ENCODE data around the gene SHROOM1. TPM values are rescaled to one million over a fixed set of nuclear protein-coding genes. Genes with fewer than 3 reads are reported as not detected.

Gene SHROOM1
- total and polyA plus RNA-seq, 2 donors (not counting 1 experiment from before 2014, with no cell fraction given) = 1.3 to 2.3 TPM

- Mint-ChIP-seq H3K4me3 (peak overlapping the region; percentile 93), H3K4me1 (peaks cover 26% of the 10 kb centered on the region), H3K9me3 (ENCODE audit: insufficient read depth) (no peaks in the 10 kb centered on the region), H3K27ac (peak overlapping the region; percentile 98), H3K27me3 (no peaks in the 10 kb centered on the region)
- peak overlapping the region; percentile 98 for H2AFZ ChIP-seq (ENCODE audit: insufficient read depth, low read depth, low read length, poor library complexity, severe bottlenecking)
- no peaks in the 10 kb centered on the region for H3K9me3 ChIP-seq (ENCODE audit: control extremely low read depth in 1 of 3, control insufficient read depth in 2 of 3, insufficient read depth in 1 of 3, low read length in 2 of 3)
- peak overlapping the region; percentile 92 to 93 for H3K27ac ChIP-seq (ENCODE audit: low read length in 2 of 2)
- WGBS (ENCODE audit: insufficient coverage) = 6% methylated on average over 13 of the region's 13 CpGs
- no peak for DNase-seq
- TF ChIP-seq EZH2 (IDR thresholded peaks at IDR 0.05; ENCODE audit: borderline replicate concordance, insufficient read depth, low read depth, low read length, poor library complexity, severe bottlenecking) = no peak
- no peak for TF ChIP-seq CTCF (IDR thresholded peaks at IDR 0.05)
- ChIA-PET POLR2A (interaction anchor here (0.6 to 1.3 kb wide), 3 partner anchors 10 to 377 kb away, joined by 3 to 9 read pairs (median 3); partner anchors contain the start of gene IRF1), CTCF (interaction anchor here (1.0 to 1.2 kb wide), 2 partner anchors 10 to 13 kb away, joined by 4 to 5 read pairs; no protein-coding TSS in a partner anchor)
- intact Hi-C loops (cut with micrococcal nuclease) = loop anchor here (5.0 kb wide), 3 partner anchors 310 to 480 kb away; partner anchors contain the start of gene RAD50
- H3K4me2 ChIP-seq (replicated peaks; ENCODE audit: low read depth, low read length, poor library complexity, severe bottlenecking) = peak overlapping the region; percentile 88
- no peaks in the 10 kb centered on the region for H3K27me3 ChIP-seq (replicated peaks in 1 of 4; ENCODE audit: control extremely low read depth in 1 of 4, control insufficient read depth in 3 of 4, insufficient read depth in 4 of 4, low read length in 3 of 4)
- peak; percentile 5 for ATAC-seq (ENCODE audit: low read depth)
- H4K20me1 ChIP-seq (ENCODE audit: control insufficient read depth, insufficient read depth, low read length, poor library complexity, severe bottlenecking) = no peaks in the 10 kb centered on the region
- peak overlapping the region; percentile 94 for H3K9ac ChIP-seq (ENCODE audit: low read length)
- peaks cover 0 to 8% of the 10 kb centered on the region in 2 experiments for H3K36me3 ChIP-seq (replicated peaks in 1 of 2; ENCODE audit: control extremely low read depth in 1 of 2, control insufficient read depth in 1 of 2, extremely low read depth in 1 of 2, insufficient read depth in 2 of 2, low read length in 1 of 2)
- peaks cover 16 to 19% of the 10 kb centered on the region in 2 donors for H3K4me1 ChIP-seq (ENCODE audit: control insufficient read depth in 2 of 2, insufficient read depth in 2 of 2, low read length in 2 of 2)
- no peaks in the 10 kb centered on the region for H3K79me2 ChIP-seq (ENCODE audit: control insufficient read depth, insufficient read depth, low read length)
- H3K4me3 ChIP-seq (ENCODE audit: control extremely low read depth in 1 of 5, extremely low read depth in 1 of 5, insufficient read depth in 1 of 5, low read depth in 2 of 5, low read length in 4 of 5) = peak overlapping the region; percentile 67 to 93 (median 81)
Observed at GRCh38 chr5:132867046-132867451, 36.6 kb upstream of the SHROOM1 start.

Measured in B cell (primary cell).